ENCODE results near the gene PANX2. TPM values are rescaled to one million over a fixed set of nuclear protein-coding genes. Genes with fewer than 3 reads are reported as not detected.

The PANX2 gene
- total RNA-seq, 1 donor from 2014 or later, result 4.2 TPM

- H3K27ac ChIP-seq, result no peak overlapping the region
- peaks cover 0 to 58% of the 10 kb centered on the region in 2 donors for H3K36me3 ChIP-seq
- DNase-seq (ENCODE audit: extremely low spot score in 2 of 2), result no peak
- H3K9me3 ChIP-seq, result no peaks in the 10 kb centered on the region
- no peaks in the 10 kb centered on the region for H3K4me1 ChIP-seq
- TF ChIP-seq CTCF (IDR thresholded peaks at IDR 0.05) (no peak), POLR2A (IDR thresholded peaks at IDR 0.05) (no peak), POLR2AphosphoS5 (IDR thresholded peaks at IDR 0.05; ENCODE audit: insufficient read depth in 1 of 2, low read depth in 1 of 2) (no peak)
- H3K27me3 ChIP-seq, result no peaks in the 10 kb centered on the region
- no peak overlapping the region for H3K4me3 ChIP-seq
- intact Hi-C loops (cut with DNase I), result no loop called here
These were observed 57.2 kb downstream of the PANX2 start for GRCh38 chr22:50227579-50228215.

DNA sequence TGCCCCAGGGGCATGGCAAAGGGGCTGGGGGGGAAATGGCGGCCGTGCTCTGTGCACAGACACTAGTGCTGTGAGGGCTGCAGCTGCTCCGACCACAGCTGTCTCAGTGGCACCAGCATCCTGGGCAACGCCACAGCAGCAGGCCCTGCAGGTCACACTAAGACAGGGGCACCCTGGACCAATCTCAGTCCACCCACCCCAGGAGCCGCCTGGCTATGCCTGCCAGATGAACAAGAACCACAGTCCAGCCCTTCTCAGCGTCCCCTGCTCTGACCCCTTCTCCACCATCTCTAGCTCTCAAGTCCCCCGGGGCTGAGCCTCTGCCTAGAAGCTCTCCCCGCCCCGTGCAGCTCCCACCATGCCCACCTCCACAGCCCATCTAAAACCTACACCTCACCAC, 57.8 kb downstream of the PANX2 start:
- Histone ChIP-seq H3K36me3 (peaks cover 0 to 60% of the 10 kb centered on the region in 2 donors), H3K4me1 (no peaks in the 10 kb centered on the region), H3K27ac (no peak overlapping the region), H3K27me3 (no peaks in the 10 kb centered on the region), H3K4me3 (no peak overlapping the region), H3K9me3 (no peaks in the 10 kb centered on the region)
- intact Hi-C loops (cut with DNase I), result no loop called here
- no peak for TF ChIP-seq POLR2A (IDR thresholded peaks at IDR 0.05)
- no peak for TF ChIP-seq POLR2AphosphoS5 (IDR thresholded peaks at IDR 0.05; ENCODE audit: insufficient read depth in 1 of 2, low read depth in 1 of 2)
- no peak for TF ChIP-seq CTCF (IDR thresholded peaks at IDR 0.05)
- no peak for DNase-seq (ENCODE audit: extremely low spot score in 2 of 2)

DNA sequence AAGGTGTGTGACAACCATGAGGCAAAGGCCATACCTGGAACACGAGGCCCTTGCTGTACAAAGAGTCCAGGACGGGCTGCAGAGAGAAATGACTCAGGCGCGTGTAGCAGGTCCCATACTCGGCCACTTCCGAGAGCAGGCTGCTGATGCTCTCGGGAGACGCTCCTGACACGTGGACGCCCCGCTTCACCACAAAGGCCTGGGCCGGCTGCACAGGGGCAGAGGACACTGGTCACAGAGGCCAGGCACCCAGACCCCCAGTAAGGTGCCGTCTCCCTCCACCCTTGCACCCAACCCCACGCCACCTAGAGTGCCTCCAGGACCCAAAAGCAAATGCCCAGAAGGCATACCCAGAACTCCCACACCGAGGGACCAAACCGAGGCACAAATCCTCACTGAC, 58.8 kb downstream of the PANX2 start:
- Histone ChIP-seq H3K9me3 (no peaks in the 10 kb centered on the region), H3K36me3 (peaks cover 0 to 51% of the 10 kb centered on the region in 2 donors), H3K4me3 (no peak overlapping the region), H3K27ac (no peak overlapping the region), H3K4me1 (no peaks in the 10 kb centered on the region), H3K27me3 (no peaks in the 10 kb centered on the region)
- TF ChIP-seq POLR2A (IDR thresholded peaks at IDR 0.05) (no peak), POLR2AphosphoS5 (IDR thresholded peaks at IDR 0.05; ENCODE audit: insufficient read depth in 1 of 2, low read depth in 1 of 2) (no peak), CTCF (IDR thresholded peaks at IDR 0.05) (no peak)
- no peak for DNase-seq (ENCODE audit: extremely low spot score in 2 of 2)
- intact Hi-C loops (cut with DNase I), result no loop called here

Other genes with a start within 250 kb of the PANX2 start
- gene PIM3, start 210.0 kb upstream of the PANX2 start, total RNA-seq, result 97.2 TPM
- gene IL17REL, start 158.0 kb upstream of the PANX2 start, total RNA-seq, result not detected
- not detected for gene TTLL8, start 112.4 kb upstream of the PANX2 start, total RNA-seq
- gene MLC1, start 85.3 kb upstream of the PANX2 start, total RNA-seq, result 29.2 TPM
- 0.98 TPM for gene MOV10L1, start 80.7 kb upstream of the PANX2 start, total RNA-seq
- gene TRABD, start 15.2 kb downstream of the PANX2 start, total RNA-seq, result 40.3 TPM
- gene SELENOO, start 30.3 kb downstream of the PANX2 start, total RNA-seq, result 39.0 TPM
- gene TUBGCP6, start 74.3 kb downstream of the PANX2 start, total RNA-seq, result 45.4 TPM
- 29.2 TPM for gene HDAC10, start 80.5 kb downstream of the PANX2 start, total RNA-seq
- 15.0 TPM for gene MAPK12, start 91.0 kb downstream of the PANX2 start, total RNA-seq
- gene MAPK11, start 99.6 kb downstream of the PANX2 start, total RNA-seq, result 7.4 TPM
- gene PLXNB2, start 136.9 kb downstream of the PANX2 start, total RNA-seq, result 180 TPM
- 2.7 TPM for gene DENND6B, start 156.3 kb downstream of the PANX2 start, total RNA-seq
- 49.1 TPM for gene PPP6R2, start 172.6 kb downstream of the PANX2 start, total RNA-seq